Left hindlimb (tissue), 1 donor: ENCODE measurements around the gene UMOD.
"Not testable (repeated sequence)": the region's sequence is repeated elsewhere in the genome, so short reads cannot be mapped to it uniquely, and the experiment has no call there.

Experiments
- DNase-seq: peaks from one replicate; pipeline ENCODE4 v3.0.0-alpha.2; 2018

The UMOD gene

GRCh38 chr16:20363191-20363590, 10.7 kb upstream of the UMOD start:
- DNase-seq, result no peak

DNA sequence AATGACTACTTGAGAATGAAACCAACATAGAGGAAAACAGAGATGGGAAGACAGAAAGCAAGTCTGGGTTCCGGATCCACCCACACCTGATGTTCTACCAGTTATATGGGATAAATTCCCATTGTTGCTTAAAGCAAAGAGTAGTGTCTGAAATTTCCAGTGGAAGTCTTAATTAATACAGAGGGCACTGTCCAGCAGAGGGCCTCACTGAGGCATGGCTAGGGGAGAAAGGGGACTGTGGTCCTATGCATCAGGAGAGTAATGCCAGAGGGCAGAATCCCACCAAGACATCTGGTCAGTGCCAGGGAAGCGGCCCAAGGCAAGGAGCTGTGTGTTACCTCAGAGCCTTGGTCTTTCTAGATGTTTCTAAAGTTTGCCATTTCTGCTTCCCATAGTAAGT, 7.5 kb upstream of the UMOD start:
- no peak for DNase-seq

- no peak for DNase-seq
These were observed 2.7 kb upstream of the UMOD start for GRCh38 chr16:20355114-20355782.

GRCh38 chr16:20353379-20353778, 864 bp upstream of the UMOD start:
- DNase-seq, result no peak

DNA sequence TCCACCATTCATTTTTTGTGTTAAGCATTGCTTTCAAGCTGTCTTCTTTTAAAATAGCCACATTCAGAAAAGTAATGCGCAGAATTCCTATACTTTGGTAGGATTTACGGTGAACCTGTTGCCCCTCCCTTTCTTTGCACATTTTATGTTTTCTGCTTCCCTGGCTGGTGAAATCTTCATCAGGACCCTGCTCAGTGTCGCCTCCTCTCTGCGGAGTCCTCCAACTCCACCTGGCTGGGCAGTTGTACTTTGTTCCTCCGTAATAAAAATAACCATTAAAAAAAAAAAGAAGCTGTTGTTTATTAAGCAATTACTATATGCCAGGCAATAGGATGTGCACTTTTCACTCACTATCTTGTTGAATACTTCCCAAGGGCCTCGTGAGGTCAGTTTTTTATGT, 2.9 kb downstream of the UMOD start:
- DNase-seq, result no peak

DNA sequence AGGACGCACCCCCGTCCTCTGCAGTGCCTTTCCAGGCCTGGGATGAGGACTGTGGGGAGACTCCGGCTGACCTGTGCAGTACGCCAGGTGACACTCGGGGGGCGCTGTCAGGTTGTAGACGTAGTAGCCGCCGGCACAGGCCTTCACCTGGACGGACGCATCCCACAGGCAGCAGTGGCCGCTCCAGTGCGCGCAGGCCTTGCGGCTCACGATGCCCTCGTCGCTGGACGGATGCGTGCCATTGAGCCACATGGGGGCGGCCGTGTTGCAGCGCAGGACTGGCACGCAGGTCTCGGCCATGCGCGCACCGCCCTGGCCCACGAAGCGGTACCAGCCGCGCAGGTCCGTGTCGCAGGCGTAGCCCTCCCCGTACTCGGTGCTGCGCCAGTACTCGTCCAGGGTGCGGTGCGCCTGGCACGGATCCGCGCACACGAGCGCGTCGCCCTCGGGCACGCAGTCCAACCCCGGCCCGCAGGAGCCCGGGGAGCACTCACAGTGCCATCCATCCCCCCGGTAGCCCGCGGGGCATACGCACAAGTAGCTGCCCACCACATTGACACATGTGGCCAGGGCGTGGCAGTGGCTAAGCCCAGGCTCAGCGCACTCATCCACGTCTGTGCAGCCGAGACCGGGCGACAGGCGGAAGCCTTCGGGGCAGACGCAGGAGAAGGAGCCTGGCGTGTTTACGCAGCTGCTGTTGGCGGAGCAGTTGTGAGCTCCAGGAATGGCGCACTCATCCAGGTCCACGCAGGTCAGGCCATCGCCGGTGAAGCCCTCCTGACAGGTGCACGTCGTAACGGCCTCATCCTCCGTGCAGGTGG, 3.9 kb downstream of the UMOD start:
- DNase-seq, result no peak

GRCh38 chr16:20347666-20348364, 4.7 kb downstream of the UMOD start:
- DNase-seq, result no peak

GRCh38 chr16:20344611-20345010, 7.9 kb downstream of the UMOD start:
- DNase-seq, result no peak

DNA sequence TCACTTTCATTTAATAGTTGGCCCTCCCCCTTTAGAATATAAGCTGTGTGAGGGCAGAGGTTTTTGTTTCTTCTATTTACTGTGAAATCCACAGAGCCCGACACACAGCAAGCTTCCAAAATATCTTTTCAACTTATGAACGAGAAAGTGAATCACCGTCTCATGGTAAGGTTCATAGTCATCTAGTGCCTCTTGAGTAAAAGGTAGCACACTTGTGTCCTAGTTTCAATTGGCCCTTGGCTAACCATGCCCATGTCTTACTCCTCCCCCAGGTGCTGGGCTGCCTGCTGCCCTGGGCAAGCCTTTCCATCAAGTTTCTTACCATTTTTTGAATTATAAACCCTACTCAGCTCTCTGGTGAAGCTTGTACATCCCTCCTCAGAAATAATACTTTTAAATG, 12.8 kb downstream of the UMOD start:
- DNase-seq, result no peak

DNA sequence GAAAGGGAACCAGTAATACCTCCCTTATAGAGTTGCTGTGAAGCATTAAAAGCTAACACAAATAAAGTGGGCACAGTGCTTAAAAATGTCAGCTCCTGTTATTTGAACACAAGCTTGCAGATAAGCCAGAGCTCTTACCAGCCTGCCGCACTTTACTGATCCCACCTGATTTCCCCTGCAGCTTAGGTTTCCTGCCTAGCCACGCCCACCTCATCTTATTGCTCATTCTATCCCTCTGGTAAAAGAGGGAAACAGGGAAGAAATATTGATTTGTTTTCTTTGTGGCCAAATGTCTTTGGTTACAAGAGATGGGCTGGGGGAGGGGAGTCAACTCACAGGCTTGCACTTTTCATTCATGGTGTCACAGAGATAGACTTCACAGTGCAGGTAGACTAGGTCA, 15.6 kb downstream of the UMOD start:
- DNase-seq, result no peak

DNA sequence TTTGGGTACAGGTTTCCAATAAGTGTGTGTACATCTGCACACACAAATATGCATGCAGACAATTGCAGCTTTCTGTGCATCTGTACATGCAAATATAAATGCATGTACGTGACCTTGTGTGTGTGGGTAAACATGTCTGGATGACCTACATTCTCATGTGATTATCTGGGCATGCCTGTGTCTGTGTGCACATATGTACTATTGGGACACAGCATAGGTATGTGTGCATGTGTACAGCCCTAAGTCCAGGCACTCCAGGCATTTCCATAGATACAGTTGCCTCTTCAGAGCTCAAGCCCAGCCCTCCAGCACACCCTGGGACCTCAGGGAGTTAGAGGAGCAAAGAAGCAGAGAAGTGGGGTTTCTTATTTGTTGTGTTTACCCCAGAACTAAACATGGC, 18.1 kb downstream of the UMOD start:
- no peak for DNase-seq

DNA sequence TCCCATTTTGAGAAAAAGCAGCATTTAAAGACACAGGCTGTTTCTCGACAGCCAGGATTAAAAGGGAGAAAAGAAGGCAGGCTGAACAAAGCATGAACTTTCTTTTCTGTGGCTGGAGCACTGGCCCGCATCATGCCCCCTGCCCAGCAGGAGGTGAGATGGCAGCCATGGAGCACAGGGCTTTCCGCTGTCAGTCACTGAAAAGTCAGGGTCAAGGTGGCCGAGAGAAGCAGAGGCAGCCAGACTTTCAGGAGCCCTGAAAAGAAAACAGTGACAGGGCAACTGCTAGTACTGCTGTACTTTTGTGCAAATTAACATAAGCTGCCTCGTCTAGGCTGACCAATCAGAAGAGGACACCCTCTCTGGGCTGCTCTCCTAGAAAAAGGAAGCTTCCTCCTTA, 19.4 kb downstream of the UMOD start:
- DNase-seq, result no peak

DNA sequence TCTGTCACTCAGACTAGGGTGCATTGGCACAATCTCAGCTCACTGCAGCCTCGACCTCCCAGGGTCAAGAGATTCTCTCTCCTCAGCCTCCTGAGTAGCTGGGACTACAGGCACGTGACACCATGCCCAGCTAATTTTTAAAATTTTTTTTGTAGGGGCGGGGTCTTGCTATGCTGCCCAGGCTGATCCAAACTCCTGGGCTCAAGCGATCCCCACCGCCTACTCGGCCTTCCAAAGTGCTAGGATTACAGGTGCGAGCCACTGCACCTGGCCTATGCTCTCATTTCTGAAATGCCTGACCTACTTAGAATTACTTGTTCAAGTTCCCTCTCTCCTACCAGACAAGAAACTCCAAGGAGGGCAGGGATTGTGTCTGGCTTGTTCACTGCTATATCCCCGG, 20.1 kb downstream of the UMOD start:
- no peak for DNase-seq

DNA sequence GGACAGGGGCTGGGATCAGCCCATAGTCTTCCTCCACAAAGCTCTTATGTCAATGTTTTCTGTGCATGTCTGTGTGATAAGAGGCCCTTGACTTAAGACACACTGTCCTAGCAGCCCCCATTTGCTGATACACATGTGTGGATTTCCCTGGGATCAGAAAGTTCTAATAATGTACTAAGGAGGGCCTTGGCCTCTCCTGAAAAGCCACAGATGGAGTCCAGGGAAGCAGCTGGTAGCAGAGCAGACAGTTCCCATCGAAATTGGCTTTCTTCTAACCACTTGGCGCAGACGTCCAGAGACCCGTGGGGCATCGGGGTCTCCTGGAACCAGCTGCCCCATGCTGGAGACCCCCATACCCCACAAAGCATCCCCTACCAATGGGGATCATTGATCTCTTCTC, 20.9 kb downstream of the UMOD start:
- no peak for DNase-seq

DNA sequence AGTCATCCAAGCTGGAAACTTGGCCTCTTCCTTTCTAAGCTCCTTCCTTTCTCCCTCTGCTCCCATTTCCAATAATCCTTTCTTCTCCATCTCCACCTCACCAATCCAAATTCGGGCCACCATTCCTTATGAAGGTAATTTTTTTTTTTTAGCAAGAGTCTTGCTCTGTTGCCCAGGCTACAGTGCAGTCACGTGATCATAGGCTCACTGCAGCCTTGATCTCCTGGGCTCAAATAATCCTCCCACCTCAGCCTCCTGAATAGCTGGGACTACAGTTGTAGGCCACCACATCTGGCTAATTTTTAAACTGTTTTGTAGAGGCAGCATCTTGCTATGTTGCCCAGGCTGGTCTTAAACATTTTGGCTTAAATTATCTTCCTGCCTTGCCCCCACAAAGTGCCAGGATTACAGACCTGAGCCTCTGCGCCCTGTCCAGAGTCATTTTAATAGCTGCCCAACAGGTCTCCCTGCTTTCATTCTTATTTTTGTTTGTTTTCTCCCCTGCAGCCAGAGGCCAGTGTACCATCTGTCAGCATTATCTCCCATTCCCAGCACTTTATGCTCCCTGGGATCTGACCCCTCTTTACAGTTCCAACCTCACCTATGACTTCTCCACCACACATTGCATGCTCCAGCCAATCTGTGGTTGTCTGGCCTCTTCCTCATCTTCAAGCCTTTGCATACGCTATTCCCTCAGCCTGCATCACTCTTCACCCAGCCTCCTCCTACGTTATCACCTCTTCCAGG, 22.9 kb downstream of the UMOD start:
- DNase-seq, result no peak

- no peak for DNase-seq
These were observed 25.0 kb downstream of the UMOD start, which contains the start of gene GP2 for GRCh38 chr16:20327444-20328041. Gene GP2 (minus strand): TSS chr16:20327513. CDS start chr16:20326431, 1,082 bp downstream.

DNA sequence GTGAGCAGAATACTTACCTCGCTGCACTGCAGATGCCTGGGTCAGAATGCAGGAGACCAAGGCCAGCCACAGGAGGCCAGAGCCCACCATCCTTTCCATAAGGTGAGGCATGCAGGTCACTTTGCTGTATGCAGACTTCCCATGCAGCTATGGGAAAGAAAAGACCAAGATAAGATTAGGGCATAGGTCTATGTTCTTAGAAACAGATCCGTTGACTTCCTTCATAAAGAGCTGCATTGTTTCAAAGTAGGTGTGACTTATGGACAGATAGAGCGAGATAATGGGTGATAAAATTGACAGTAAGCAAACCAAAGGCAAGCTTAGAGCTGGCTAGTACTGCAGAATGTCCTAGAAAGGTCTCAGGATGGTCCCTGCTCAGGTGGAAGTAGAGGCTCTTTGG, 26.2 kb downstream of the UMOD start:
- no peak for DNase-seq

DNA sequence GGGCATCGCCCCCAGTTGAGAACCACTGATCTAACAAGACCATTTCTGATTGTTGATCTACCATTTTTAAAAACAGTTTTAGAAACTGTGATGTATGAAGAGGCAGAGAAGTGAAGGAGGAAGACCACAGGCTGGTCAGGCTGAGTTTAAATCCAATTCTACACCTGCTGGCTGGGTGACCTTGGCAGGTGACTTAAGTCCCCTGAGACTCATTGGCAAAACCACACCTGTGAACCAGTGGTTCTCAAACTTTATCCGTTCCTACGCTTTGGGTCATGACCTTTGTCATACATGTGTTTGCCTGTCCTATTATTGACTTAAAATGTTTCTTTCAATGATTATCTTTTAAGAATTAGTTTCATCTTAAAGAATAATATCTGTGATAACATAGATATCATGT, 27.5 kb downstream of the UMOD start:
- no peak for DNase-seq

GRCh38 chr16:20323591-20324117, 28.9 kb downstream of the UMOD start:
- DNase-seq, result no peak

DNA sequence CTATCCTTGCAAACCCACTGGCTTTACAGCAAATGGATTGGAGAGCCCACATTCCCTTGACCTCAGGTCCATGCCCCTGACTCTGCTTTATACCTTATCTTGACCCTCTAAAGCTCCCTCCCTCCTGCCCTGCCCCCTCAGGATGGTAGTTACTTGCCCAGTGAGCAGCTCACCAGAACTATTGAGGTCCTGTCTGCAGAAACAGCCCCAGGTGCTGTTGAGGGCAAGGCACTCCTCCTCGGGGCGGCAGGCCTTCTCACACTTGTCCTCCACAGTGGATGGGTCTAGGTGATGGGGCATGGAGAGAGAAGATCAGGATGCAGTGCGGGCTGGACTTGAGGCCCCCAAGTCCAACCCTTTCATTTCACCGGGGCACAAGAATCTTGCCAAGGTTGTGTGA, 29.8 kb downstream of the UMOD start:
- DNase-seq, result no peak

- no peak for DNase-seq
These were observed 30.8 kb downstream of the UMOD start for GRCh38 chr16:20321671-20322070.

DNA sequence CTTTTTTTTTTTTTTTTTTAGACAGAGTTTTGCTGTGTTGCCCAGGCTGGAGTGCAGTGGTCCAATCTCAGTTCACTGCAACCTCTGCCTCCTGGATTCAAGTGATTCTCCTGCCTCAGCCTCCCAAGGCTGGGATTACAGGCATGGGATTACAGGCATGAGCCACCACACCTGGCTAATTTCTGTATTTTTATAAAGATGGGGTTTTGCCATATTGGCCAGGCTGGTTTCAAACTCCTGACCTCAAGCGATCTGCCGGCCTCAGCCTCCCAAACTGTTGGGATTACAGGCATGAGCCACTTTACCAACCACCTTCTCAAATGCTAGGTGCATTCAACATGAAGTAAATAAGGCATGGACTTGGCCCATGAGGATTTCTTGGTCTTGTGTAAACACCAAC, 31.5 kb downstream of the UMOD start:
- not testable (repeated sequence) for DNase-seq

DNA sequence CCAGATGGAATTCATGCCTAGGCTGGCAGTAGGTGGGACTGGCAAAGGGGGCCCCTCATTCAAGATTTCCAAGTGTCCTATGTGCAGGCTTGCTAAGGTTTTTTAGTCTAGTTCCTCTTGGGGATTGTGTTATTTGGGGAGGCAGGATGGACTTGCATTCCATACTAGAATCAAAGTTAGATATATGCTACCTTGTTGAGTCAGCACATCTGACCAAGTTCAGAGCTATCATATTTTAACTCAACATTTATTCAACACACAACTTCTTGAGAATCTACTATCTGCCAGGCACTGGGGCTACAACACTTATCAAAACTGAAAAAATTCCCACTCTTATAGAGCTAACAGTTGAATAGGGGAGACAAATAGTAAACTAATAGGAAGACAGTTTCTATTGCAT, 31.9 kb downstream of the UMOD start:
- no peak for DNase-seq
